ENCODE measurements around the gene BNC2.

Gene BNC2

GRCh38 chr9:16668734-16669295, 201.7 kb downstream of the BNC2 start:
- DNase-seq, result no peak

DNA sequence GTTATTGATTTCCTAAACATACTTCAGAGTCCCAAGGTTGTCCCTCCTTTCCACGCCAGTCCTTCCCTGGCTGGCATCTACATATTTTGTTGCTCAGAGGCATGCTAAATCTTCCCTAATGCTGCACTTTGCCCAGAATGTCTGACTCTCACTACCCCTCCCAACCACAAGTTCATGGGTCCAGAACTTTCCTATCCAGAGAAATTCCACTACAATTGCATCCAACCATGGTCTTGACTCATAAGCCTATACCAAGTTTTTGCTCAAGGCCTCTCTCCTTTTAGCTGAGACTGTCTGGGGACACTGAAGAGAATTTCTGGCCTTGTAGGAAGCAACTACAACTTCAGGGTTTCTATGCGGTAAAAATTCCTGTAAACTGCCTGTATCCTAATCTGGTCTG, 206.3 kb downstream of the BNC2 start:
- no peak for DNase-seq

DNA sequence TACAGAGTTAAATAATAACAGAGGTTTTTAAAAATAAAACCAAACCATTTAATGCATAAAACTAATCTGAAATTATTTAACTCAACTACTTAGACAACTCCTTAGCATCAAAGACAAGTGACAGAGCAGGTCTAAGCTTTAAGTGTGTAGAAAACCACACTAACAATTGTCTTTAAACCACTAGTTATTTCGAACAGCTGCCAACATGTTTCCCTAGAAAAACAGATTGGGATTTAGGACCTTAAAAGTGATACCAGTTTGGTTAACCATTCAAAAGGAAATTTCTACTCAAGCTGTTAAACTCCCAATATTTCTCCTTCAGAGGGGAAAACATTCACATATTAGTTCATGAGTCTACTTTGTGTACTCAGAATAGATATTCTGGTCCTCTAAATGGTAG, 208.7 kb downstream of the BNC2 start:
- DNase-seq, result no peak

DNA sequence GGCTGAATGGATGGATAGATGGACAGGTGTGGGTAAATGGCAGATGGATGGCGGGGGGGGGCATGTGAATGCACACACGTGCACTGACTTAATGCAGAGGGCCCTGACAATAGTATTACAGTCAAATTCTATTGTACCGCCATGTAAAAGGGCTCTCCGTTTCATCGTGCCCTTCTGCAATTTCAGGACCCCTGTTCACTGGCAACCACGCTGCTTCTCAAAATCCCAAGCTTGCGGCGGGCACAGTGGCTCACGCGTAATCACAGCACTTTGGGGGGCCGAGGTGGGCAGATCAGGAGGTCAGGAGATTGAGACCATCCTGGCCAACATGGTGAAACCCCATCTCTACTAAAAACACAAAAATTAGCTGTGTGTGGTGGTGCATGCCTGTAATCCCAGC, 211.4 kb downstream of the BNC2 start:
- DNase-seq, result no peak

GRCh38 chr9:16656432-16657169, 213.9 kb downstream of the BNC2 start:
- no peak for DNase-seq

GRCh38 chr9:16654596-16655126, 215.8 kb downstream of the BNC2 start:
- no peak for DNase-seq

GRCh38 chr9:16653491-16654399, 216.7 kb downstream of the BNC2 start:
- DNase-seq, result no peak

DNA sequence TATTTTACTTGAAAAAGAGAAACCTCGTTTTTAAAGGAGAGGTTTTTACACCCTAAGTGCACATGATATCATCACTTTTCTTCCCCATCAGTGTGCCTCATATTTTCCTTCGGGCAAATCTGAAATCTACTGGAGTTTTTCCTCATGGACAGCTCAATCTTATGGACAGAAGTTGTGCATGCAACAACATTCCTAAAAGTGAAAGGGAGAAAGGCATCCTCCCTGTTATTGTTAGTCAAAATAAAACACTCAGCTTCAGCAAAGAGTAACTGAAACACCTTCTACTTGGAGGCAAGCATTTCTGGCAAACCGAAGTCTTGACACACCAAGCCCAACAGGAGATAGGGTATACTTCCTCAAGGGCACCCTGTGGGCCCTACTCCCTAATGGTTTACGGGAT, 217.9 kb downstream of the BNC2 start:
- DNase-seq, result no peak

DNA sequence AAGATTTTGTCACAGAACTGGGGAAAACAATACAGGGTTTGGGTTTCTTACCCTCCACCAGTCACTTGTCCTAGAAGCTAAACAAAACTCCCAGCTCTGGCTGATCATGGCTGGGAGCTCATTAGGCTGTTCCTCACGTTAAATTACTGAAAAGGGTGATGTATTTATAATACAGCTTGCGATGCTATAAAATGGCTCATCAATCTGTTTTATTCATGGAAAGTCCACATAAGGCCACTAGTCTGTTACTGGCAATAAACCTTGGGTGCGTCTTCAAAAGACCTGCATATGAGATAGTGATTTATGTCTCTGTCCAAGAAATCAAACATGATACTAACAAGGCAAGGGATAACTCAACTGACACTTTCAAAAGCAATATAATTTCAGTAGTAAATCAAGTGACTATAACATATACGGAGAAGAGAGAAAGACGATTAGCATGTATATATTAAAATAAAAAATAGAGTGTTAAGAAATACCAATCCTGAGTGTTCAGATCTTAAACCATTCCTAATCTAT, 219.0 kb downstream of the BNC2 start:
- no peak for DNase-seq

DNA sequence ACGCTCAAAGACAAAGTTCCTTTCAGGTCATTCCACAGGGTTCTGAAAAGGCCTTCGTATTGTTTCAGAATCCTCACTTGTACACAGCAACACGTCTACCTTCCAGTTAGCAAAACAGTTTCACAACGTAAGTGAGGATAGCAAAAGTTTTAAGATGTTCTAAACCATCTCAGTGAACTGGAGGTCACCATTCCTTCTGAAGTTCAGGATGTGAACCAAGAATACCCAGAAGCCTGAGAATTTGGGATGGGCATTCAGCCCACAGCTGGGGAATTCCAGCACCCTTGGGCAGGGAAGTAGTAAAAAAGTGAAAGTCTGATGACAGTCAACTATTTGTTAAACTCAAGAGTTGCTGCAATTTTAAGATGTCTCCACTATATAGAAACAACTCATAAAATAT, 224.5 kb downstream of the BNC2 start:
- DNase-seq, result no peak

GRCh38 chr9:16642421-16643109, 227.9 kb downstream of the BNC2 start:
- no peak for DNase-seq

GRCh38 chr9:16640649-16641048, 229.8 kb downstream of the BNC2 start:
- DNase-seq, result no peak

GRCh38 chr9:16639644-16640043, 230.8 kb downstream of the BNC2 start:
- DNase-seq, result no peak

GRCh38 chr9:16637911-16638310, 232.6 kb downstream of the BNC2 start:
- DNase-seq, result no peak

GRCh38 chr9:16637218-16637617, 233.3 kb downstream of the BNC2 start:
- DNase-seq, result no peak

- no peak for DNase-seq
Measured at GRCh38 chr9:16633794-16634193, 236.7 kb downstream of the BNC2 start.

DNA sequence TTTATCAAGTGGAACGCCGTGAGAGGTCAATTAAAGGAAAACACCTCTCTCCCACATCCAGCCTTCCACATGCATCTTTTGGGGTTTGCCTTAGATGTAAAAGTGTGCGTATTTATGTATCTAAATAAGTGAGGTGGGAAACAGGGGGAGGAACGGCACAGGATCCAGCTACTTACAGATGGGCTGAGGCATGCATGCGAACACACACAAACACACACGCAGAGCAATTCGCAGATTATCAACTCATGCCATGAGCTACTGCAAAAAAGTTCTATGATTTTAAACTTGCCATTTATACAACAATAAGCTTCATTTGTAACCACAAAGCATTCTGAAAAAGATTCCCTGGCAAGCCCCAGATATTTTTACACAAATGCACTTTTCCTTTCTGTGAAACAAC, 242.1 kb downstream of the BNC2 start:
- no peak for DNase-seq

DNA sequence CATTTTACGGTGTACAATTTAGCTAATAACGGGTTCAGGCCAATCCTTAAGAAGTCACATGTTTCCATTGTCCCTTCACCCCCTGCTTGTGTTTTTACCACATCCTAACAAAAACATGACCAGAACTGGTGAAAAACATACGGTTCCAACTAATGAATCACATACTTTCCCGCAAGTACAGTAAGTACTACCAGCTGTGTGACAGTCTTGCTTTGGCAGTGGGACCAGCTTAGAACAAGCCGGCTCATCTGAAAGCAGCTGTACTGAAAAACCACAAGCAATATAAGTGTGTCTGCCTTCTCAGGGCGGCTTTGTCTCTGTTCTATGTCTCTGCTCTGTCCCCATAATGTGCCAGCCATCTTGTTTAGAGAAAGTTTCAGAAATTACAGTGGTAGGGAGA, 242.5 kb downstream of the BNC2 start:
- DNase-seq, result no peak

- DNase-seq, result no peak
Measured at GRCh38 chr9:16627521-16627920, 242.9 kb downstream of the BNC2 start.

- no peak for DNase-seq
Measured at GRCh38 chr9:16626577-16627130, 243.8 kb downstream of the BNC2 start.

DNA sequence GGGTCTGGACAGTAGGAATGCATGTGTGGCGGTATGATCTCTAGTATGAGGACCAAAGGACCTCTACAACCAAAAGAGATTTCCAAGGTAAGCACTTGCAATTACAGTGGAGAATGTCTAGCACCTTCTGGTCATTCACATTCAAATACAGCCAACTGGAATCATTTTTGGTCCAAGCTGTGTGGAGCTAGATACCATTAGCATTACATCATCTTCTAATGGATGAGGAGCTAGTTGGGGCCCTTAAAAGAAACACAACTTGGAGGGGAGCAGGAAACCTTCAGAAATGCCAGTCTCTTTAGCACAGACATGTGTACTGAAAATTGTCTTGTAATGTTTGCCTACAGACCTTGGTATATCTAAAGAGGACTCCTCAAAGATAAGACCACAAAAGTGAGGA, 244.7 kb downstream of the BNC2 start:
- no peak for DNase-seq

DNA sequence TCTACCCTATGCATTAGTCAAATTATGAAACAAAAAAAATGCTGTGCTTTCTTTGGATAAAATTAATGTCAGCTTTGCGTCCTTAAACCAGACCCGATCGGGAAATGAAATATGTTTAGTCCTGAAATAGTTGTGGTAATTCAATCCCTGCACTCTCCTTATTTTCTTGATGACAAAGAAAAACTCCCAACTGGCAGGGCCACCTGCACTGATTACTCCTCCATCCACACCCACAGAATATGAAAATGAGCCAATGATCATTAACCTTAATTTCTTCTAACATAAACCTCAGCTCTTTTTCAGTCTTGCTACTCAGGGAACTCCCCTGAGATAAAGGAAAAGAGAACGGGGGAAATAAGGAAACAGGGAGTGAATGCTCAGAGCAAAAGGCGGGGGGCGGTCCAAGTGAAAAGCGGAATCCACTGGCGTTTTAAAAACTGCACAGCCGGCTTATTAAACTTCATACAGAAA, 245.3 kb downstream of the BNC2 start:
- no peak for DNase-seq
